Tibial nerve (tissue), 4 donors: ENCODE results near the gene FAHD1. TPM values are rescaled to one million over a fixed set of nuclear protein-coding genes. Genes with fewer than 3 reads are reported as not detected.

ENCODE experiments used
- DNase-seq, 2 donors: peaks; one replicate each; pipeline ENCODE4 v3.0.0-alpha.2; 2019; ENCODE audit warnings: low spot score in 2 of 2
- H3K27ac ChIP-seq, 4 donors: fragments of 200-600 bp; sonication (generic) in 3 of 4; one replicate each; pipeline ENCODE4 v1.5.1; 2017 to 2019; ENCODE audit warnings: mild to moderate bottlenecking in 1 of 4
- H3K27me3 ChIP-seq, 2 donors: fragments of 200-600 bp; sonication (generic) in 1 of 2; one replicate each; pipeline versions ENCODE4 v1.5.1 to v1.6.0; 2017 to 2019
- H3K36me3 ChIP-seq, 3 donors: fragments of 200-600 bp; sonication (generic); one replicate each; pipeline ENCODE4 v1.5.1; 2018 to 2019
- H3K4me1 ChIP-seq, 4 donors: fragments of 200-600 bp; sonication (generic) in 3 of 4; one replicate each; pipeline ENCODE4 v1.5.1; 2017 to 2019
- H3K4me3 ChIP-seq, 4 donors: fragments of 200-600 bp; sonication (generic) in 3 of 4; one replicate each; pipeline ENCODE4 v1.5.1; 2017 to 2019; ENCODE audit warnings: mild to moderate bottlenecking in 1 of 4, moderate library complexity in 1 of 4
- H3K9me3 ChIP-seq, 4 donors: fragments of 200-600 bp; sonication (generic) in 3 of 4; one replicate each; pipeline ENCODE4 v1.5.1; 2017 to 2019
- EP300 ChIP-seq, 2 donors: sonication (generic); formaldehyde crosslinking; IDR thresholded peaks; one replicate each; pipeline ENCODE4 v1.6.1; 2017; ENCODE audit warnings: antibody characterized with exemption in 2 of 2, mild to moderate bottlenecking in 1 of 2
- POLR2A ChIP-seq, 2 donors: fragments of 450-650 bp; IDR thresholded peaks; one replicate each; pipeline ENCODE4 v1.6.1; 2017; ENCODE audit warnings: antibody characterized with exemption in 2 of 2, mild to moderate bottlenecking in 2 of 2, moderate library complexity in 2 of 2
- WGBS, 2 donors: methylation state at CpG; one replicate each; pipeline ENCODE4 v1.1.5; 2018; 5-methylcytosine and 5-hydroxymethylcytosine counted together
- total RNA-seq, 4 donors: library from RNA; depleted of rRNA; stranded (reverse); fragments of >200 nt; gene quantifications; one replicate each; pipeline ENCODE4 v1.1.0, GENCODE V29; 2016
- TF ChIP-seq, protein P1 (sequence below), 5 experiments: fragments of 200-600 bp in 3 of 5; fragments of 450-650 bp in 2 of 5; sonication (generic) in 3 of 5; IDR thresholded peaks; one replicate each; pipeline ENCODE4 v1.5.1; 2016 to 2019; ENCODE audit warnings: antibody characterized with exemption in 5 of 5, mild to moderate bottlenecking in 3 of 5, moderate library complexity in 2 of 5

The FAHD1 gene
- total RNA-seq, 4 donors from 2014 or later: 17.5 to 44.1 (median 33.7) TPM

DNA sequence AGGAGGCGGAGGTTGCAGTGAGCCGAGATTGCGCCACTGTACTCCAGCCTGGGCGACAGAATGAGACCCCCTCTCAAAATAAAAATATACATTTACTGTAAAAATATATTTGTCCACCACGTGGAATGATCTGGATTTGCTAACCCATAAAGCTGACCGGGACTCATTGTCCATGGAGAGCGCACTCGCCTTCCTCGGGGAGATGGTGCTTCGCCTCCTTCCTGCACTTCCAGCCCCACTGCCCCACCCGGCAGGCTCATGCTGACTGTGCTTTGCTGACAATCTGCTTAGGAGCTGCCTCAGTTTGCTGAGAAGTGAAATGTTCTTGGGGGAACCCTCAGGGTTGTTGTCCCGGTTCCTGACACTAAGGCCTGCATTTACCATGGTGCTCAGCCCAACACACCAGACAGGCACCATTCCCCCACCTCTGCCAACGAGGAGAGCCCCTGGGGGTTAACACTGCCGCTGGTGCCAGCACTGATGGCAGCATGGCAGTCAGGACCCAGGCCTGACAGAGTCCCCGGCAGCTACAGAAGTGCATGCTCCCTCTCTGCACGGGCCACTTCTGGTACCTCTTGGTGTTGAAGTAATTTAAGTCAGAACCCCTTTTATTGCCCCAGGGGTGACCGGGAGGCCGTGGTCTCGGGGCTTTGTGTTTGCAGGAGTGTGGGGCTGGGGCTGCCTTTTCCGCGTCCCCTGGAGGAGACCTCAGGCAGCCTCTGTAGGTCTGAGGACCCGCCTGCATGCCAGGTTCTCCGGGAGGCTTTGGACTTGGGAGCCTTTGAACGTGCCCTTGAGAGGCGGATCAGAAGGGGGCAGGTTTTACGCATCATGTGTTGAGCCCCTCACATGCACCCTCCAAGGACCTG, 41.8 kb upstream of the FAHD1 start:
- Histone ChIP-seq H3K27me3 (no peaks in the 10 kb centered on the region), H3K4me3 (no peak overlapping the region), H3K27ac (no peak overlapping the region), H3K9me3 (no peaks in the 10 kb centered on the region), H3K36me3 (peaks cover 0 to 62% (median 6%) of the 10 kb centered on the region in 3 donors), H3K4me1 (peaks cover 0 to 65% (median 27%) of the 10 kb centered on the region in 4 donors)
- no peak for DNase-seq
- TF ChIP-seq, protein P1, sequence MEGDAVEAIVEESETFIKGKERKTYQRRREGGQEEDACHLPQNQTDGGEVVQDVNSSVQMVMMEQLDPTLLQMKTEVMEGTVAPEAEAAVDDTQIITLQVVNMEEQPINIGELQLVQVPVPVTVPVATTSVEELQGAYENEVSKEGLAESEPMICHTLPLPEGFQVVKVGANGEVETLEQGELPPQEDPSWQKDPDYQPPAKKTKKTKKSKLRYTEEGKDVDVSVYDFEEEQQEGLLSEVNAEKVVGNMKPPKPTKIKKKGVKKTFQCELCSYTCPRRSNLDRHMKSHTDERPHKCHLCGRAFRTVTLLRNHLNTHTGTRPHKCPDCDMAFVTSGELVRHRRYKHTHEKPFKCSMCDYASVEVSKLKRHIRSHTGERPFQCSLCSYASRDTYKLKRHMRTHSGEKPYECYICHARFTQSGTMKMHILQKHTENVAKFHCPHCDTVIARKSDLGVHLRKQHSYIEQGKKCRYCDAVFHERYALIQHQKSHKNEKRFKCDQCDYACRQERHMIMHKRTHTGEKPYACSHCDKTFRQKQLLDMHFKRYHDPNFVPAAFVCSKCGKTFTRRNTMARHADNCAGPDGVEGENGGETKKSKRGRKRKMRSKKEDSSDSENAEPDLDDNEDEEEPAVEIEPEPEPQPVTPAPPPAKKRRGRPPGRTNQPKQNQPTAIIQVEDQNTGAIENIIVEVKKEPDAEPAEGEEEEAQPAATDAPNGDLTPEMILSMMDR (IDR thresholded peaks at IDR 0.05): no peak
- TF ChIP-seq EP300 (IDR thresholded peaks at IDR 0.05) (no peak), POLR2A (IDR thresholded peaks at IDR 0.05) (no peak)
- 84 to 86% methylated on average over 26 of the region's 26 CpGs for WGBS, 2 donors

DNA sequence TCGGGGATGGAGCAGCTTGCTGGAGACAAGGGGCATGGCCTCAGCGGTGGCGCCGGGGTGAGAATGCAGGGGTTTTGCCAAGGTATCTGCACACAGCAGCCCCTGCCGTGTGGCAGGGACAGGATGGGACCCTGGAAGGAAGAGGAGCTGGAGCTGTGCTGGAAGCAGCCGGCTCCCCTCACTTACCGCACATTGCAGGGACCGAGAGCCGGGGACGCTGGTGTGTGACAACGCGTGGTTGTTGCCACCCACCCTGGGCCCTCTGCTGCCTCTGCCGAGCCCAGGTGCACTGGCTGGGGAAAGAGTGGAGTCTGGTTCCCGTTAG, 41.2 kb upstream of the FAHD1 start:
- WGBS, 2 donors: 83 to 86% methylated on average over 14 of the region's 14 CpGs
- Histone ChIP-seq H3K27me3 (no peaks in the 10 kb centered on the region), H3K4me3 (no peak overlapping the region), H3K27ac (no peak overlapping the region), H3K4me1 (peaks cover 0 to 59% (median 26%) of the 10 kb centered on the region in 4 donors), H3K36me3 (peaks cover 0 to 62% (median 6%) of the 10 kb centered on the region in 3 donors), H3K9me3 (no peaks in the 10 kb centered on the region)
- TF ChIP-seq POLR2A (IDR thresholded peaks at IDR 0.05) (no peak), EP300 (IDR thresholded peaks at IDR 0.05) (no peak)
- TF ChIP-seq, protein P1 (IDR thresholded peaks at IDR 0.05): no peak
- no peak for DNase-seq

DNA sequence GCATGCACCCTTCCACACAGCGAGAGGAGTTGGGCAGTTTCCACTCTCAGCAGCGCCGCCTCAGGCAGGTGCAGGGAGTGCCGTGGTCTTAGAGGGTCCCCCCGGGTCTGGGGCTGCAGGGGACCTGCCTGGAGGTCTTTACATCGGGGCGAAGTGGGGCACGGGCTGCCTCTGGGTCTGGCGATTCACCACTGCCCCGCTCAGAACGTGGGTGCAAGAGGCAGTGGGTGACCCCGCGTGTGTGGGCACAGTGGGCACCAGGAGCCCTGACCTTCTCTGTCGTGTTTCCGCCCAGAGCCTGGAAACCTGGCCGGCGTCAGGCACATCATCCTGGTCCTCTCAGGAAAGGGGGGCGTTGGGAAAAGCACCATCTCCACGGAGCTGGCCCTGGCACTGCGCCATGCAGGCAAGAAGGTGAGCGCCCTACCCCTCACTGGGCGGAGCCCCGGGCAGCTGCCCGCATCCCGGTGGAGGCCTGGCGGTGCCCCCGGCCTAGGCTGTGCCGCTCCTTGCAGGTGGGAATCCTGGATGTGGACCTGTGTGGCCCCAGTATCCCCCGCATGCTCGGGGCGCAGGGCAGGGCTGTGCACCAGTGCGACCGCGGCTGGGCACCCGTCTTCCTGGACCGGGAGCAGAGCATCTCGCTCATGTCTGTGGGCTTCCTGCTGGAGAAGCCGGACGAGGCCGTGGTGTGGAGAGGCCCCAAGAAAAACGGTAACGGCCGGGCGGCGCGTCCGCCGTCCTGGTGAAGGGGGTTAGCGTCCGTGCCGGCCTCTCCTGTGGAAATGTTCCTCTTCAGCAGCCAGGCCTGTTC, 40.6 kb upstream of the FAHD1 start:
- no peak overlapping the region for H3K27ac ChIP-seq
- peaks cover 0 to 67% (median 6%) of the 10 kb centered on the region in 3 donors for H3K36me3 ChIP-seq
- DNase-seq: no peak
- TF ChIP-seq, protein P1 (IDR thresholded peaks at IDR 0.05): no peak
- TF ChIP-seq POLR2A (IDR thresholded peaks at IDR 0.05) (no peak), EP300 (IDR thresholded peaks at IDR 0.05) (no peak)
- peaks cover 0 to 53% (median 20%) of the 10 kb centered on the region in 4 donors for H3K4me1 ChIP-seq
- H3K9me3 ChIP-seq: no peaks in the 10 kb centered on the region
- H3K27me3 ChIP-seq: no peaks in the 10 kb centered on the region
- WGBS, 2 donors: 89 to 90% methylated on average over 40 to 46 of the region's 51 CpGs
- no peak overlapping the region for H3K4me3 ChIP-seq

DNA sequence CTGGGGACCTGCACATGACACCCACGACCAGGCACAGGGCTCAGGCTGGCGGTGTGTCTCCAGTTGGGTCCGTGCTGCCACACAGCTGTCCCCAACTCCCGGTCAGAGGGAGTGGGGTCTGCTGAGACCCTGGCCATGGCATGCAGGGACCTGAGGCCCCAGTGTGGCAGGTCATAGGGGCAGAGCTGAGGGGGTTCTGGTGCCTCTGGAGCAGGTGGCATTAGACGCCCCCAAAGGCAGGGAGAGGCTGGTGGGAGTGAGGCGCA, 40.0 kb upstream of the FAHD1 start:
- 60 to 82% methylated on average over 1 to 6 of the region's 6 CpGs for WGBS, 2 donors
- Histone ChIP-seq H3K4me3 (no peak overlapping the region), H3K27ac (no peak overlapping the region), H3K4me1 (peaks cover 0 to 48% (median 17%) of the 10 kb centered on the region in 4 donors), H3K27me3 (no peaks in the 10 kb centered on the region), H3K9me3 (no peaks in the 10 kb centered on the region), H3K36me3 (peaks cover 0 to 72% (median 6%) of the 10 kb centered on the region in 3 donors)
- no peak for DNase-seq
- TF ChIP-seq EP300 (IDR thresholded peaks at IDR 0.05) (no peak), POLR2A (IDR thresholded peaks at IDR 0.05) (no peak)
- TF ChIP-seq, protein P1 (IDR thresholded peaks at IDR 0.05): no peak
